HG03558 (cell line): ENCODE results near the gene MYH11.

Experiments
- ATAC-seq: cut with Tn5 transposase; IDR thresholded peaks from one replicate; pipeline ENCODE4 v1.9.1; 2021; ENCODE audit warnings: moderate number of reproducible peaks; ENCODE audit not compliant: unreplicated experiment; ENCODE audit errors: extremely low read depth

The MYH11 gene

GRCh38 chr16:15856901-15857698 is at the start of gene MYH11:
Gene MYH11 (minus strand): TSS chr16:15857028. CDS start chr16:15838252, 18,776 bp downstream.
- no peak for ATAC-seq

- ATAC-seq: no peak
These were observed 49.6 kb upstream of the MYH11 start for GRCh38 chr16:15906439-15906838.

DNA sequence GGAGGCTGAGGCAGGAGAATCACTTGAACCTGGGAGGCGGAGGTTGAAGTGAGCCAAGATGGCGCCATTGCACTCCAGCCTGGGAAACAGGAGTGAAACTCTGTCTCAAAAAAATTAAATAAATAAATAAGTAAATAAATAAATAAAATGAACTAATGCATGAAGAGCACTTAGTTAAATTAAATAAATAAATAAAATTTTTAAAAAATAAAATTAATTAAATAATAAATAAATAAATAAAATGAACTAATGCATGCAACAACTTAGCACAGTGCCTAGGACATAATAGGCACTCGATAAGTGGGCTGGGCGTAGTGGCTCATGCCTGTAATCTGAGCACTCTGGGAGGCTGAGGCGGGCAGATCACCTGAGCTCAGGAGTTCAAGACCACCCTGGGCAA is 47.1 kb upstream of the MYH11 start:
- ATAC-seq: no peak

GRCh38 chr16:15900901-15901500 is 44.2 kb upstream of the MYH11 start:
- ATAC-seq: no peak

- ATAC-seq: no peak
These were observed 43.5 kb upstream of the MYH11 start for GRCh38 chr16:15900357-15900756.

GRCh38 chr16:15899538-15900100 is 42.8 kb upstream of the MYH11 start:
- peak; percentile 70 for ATAC-seq

DNA sequence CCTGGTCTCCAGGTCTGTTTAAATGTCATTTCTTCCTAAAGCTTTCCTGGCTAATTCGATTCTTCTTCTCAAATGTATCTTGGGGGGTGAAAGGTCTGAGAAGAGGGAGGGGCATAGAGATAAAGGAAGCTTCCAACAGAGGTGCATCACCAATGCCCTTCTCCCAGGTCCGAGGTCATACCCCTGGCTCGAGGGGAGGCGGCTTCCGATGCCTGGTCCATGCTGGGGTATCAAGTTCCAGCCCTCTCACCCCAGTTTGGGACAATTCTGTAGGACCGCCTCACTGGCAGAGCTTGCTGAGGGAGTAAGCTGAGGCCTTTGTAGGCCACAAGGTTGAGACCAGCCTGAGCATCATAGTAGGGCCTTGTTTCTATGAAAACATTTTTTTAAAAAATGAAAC is 41.8 kb upstream of the MYH11 start:
- no peak for ATAC-seq

DNA sequence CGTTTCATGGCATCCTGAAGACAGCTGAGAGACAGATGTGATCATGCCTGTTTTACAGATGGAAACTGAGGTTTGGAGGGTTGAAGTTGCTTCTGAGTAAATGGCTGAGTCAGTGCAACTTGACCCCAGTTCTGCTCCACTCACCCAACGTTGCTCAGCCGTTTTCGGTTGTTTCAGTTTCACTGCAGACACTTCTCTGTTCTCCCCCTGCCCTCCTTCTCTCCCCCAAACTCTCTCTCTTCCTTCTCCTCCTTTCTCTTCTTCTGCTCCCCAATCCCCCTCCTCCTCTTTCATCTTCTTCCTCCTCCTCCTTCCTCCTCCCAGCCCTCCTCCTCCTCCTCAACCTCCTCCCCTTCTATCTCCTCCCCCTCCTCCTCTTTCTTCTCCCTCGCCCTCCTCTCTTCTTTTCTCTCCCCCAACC is 41.0 kb upstream of the MYH11 start:
- ATAC-seq: no peak

GRCh38 chr16:15897121-15897780 is 40.4 kb upstream of the MYH11 start:
- no peak for ATAC-seq

GRCh38 chr16:15894571-15895374 is 37.9 kb upstream of the MYH11 start:
- ATAC-seq: no peak

DNA sequence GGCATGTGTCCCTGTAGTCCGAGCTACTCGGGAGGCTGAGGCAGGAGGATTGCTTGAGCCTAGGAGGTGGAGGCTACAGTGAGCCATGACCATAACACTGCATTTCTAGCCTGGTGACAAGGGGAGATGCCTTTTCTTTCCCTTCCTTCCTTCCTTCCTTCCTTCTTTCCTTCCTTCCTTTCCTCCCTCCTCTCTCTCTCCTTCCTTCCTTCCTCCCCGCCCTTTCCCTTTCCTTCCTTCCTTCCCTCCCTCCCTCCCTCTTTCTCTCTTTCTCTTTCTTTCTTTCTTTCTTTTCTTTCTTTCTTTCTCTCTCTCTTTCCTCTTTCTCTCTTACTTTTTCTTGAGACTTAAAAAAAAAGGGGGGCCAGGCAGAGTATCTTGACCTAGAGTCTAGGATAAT is 34.7 kb upstream of the MYH11 start:
- no peak for ATAC-seq

GRCh38 chr16:15888072-15888976 is 31.5 kb upstream of the MYH11 start, which contains the start of gene CEP20:
Gene CEP20 (minus strand): TSS chr16:15888603. CDS start chr16:15888585, 18 bp downstream.
- ATAC-seq: peak; percentile 90

DNA sequence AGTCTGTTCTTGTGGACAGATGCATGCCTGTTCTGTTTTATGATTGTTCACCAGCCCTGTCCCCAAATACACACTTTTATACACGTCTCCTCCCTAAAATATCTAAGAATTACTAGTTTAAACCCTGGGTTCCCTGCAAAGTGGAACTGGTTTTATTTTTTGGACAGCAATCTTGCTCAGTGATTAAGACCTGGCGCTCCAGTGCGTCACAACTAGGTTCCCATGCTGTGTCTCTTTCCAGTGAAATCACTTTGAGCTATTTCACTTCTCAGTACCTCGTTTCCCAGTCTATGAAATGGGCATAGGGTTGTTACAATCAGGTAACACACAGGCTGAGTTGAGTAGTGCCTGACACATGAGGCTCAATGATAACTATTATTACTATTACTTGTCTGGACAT is 30.5 kb upstream of the MYH11 start:
- no peak for ATAC-seq

- no peak for ATAC-seq
These were observed 29.2 kb upstream of the MYH11 start for GRCh38 chr16:15886078-15886477.

DNA sequence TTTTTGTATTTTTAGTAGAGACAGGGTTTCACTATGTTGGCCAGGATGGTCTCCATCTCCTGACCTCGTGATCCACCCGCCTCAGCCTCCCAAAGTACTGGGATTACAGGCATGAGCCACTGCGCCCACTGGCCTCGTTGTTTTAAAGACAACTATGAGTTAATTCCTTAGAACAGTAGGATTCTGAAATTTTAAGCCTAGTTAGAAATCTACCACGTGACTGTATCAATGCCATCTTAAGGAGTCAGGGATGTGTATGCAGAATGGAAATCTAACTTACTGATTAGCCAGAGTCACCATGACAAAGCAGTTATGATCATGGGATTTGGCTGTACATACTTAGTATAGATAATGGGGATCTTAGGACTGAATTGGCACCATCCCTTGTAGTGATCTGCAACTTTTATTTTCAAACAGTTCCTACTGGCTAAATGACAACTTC is 28.8 kb upstream of the MYH11 start:
- ATAC-seq: no peak

DNA sequence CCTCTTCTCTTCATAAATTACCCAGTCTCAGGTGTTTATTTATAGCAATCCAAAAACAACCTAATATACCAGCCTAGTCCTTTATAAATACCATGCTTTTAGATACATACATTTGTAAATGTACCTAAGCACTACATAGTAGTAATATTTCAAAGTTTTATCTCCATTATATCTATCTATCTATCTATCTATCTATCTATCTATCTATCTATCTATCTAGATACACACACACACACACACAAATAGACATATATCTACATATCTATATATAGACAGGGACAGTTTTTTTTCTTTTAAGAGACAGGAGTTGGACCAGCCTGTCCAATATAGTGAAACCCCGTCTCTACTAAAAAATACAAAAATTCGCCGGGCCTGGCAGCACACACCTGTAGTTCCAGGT is 25.7 kb upstream of the MYH11 start:
- ATAC-seq: no peak

- no peak for ATAC-seq
These were observed 25.1 kb upstream of the MYH11 start for GRCh38 chr16:15881794-15882379.

- ATAC-seq: no peak
These were observed 23.8 kb upstream of the MYH11 start for GRCh38 chr16:15880434-15881308.
